ENCODE data around the gene STAT5B.

GRCh38 chr17:42309142-42309541, 33.0 kb upstream of the STAT5B start:
- TF ChIP-seq, protein P1, sequence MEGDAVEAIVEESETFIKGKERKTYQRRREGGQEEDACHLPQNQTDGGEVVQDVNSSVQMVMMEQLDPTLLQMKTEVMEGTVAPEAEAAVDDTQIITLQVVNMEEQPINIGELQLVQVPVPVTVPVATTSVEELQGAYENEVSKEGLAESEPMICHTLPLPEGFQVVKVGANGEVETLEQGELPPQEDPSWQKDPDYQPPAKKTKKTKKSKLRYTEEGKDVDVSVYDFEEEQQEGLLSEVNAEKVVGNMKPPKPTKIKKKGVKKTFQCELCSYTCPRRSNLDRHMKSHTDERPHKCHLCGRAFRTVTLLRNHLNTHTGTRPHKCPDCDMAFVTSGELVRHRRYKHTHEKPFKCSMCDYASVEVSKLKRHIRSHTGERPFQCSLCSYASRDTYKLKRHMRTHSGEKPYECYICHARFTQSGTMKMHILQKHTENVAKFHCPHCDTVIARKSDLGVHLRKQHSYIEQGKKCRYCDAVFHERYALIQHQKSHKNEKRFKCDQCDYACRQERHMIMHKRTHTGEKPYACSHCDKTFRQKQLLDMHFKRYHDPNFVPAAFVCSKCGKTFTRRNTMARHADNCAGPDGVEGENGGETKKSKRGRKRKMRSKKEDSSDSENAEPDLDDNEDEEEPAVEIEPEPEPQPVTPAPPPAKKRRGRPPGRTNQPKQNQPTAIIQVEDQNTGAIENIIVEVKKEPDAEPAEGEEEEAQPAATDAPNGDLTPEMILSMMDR (IDR thresholded peaks at IDR 0.05), result no peak
- TF ChIP-seq POLR2A (IDR thresholded peaks at IDR 0.05), result no peak
